Measurements from ENCODE around the gene TNIK.
"Not testable (repeated sequence)": the region's sequence is repeated elsewhere in the genome, so short reads cannot be mapped to it uniquely, and the experiment has no call there.

TNIK gene

GRCh38 chr3:171415070-171415469, 45.1 kb downstream of the TNIK start:
- DNase-seq, result no peak

GRCh38 chr3:171412473-171412872, 47.7 kb downstream of the TNIK start:
- no peak for DNase-seq

GRCh38 chr3:171412054-171412453, 48.2 kb downstream of the TNIK start:
- no peak for DNase-seq

- DNase-seq, result no peak
These were observed 50.0 kb downstream of the TNIK start for GRCh38 chr3:171410186-171410585.

GRCh38 chr3:171407759-171408158, 52.4 kb downstream of the TNIK start:
- DNase-seq, result no peak

GRCh38 chr3:171404376-171404967, 55.7 kb downstream of the TNIK start:
- no peak for DNase-seq

DNA sequence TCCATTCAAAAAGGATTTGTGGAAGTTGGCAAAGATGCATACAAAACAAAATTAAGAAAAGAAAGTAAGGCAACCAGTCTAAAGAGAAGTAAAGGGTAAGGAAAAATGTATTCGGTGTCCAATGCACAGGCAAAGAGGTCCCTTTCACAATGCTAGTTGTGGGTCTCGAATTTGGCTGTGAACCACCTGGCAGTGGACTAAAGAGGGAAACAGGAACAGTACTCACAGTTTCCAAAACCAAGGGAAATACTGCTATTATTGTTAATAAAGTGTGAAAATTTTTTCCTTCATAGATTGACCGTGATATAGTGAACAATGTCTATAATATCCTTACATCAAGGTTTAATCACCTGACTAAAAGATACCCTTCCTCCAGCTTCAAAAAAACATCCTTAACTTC, 57.9 kb downstream of the TNIK start:
- DNase-seq, result no peak

GRCh38 chr3:171401432-171401831, 58.8 kb downstream of the TNIK start:
- no peak for DNase-seq

GRCh38 chr3:171399842-171400241, 60.4 kb downstream of the TNIK start:
- DNase-seq, result no peak

DNA sequence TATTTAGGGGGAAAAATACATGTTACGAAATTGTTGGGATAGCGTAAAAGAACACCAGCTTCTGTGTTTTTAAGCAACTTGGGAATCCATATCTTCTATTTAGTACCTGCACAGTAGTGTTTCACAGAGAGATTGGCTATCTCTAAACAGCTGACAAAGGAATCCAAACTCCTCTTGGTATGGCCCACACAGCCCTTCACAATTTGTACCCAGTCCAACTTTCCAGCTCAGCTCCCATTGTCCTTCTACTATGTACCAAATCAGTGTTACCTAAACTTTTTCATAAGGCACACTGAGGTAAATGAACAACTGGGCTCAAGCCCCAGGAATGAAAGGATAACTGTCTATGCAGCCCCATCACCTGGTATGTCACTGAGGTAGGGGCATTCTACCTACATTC, 61.9 kb downstream of the TNIK start:
- DNase-seq, result no peak

DNA sequence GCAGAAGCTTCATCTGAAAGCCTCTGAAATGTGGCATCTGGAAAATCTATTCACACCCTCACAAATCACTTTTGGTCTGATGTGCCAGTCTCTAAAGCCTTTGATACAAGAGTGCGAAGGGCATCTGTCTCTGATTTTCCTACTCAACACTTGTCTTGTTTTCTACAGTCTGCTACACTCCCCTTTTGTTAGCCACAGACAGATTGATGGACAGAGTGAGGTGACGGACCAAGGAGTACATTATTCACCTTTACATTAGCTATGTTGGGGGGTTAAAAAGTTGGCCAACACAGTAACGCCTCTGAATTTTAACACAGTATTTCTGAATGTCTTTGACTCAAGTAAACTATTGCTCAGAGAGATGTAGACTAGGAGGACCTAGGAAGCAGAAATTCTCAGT, 63.1 kb downstream of the TNIK start:
- DNase-seq, result no peak

GRCh38 chr3:171396048-171396447, 64.2 kb downstream of the TNIK start:
- no peak for DNase-seq

DNA sequence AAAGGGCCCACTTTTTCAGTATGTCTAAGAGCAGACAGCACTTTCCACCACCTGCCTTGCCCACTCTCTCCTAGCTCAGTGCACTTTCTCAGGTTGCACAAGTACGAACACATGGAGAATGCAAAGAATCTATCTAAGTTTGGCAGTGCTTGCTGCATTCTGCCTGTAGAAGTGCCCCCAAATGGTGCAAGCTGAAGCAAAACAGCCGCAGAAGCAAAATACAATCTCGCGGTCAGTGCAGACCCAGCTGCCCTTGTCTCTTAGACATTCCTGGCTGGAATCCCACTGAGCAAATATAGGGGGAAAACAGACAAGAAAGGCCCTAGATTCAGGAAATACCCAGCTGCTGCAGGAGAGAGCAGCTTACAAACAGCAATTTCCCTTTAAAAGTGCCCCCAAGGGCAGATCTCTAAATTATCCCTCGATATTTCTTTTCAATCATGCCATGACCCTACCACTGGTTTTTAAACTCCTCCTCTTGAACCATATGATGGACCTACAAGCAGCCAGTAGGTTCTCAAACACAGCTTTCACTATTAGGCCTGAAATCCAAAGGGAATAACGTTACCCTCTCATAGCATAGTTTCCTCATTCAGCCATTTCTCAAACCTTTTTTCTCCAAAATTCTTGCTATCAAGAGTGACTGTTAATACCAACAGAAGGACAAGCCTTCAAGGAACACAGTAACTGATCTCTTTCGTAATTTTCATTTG, 67.0 kb downstream of the TNIK start:
- peak; percentile 73 for DNase-seq

- no peak for DNase-seq
These were observed 68.8 kb downstream of the TNIK start for GRCh38 chr3:171391432-171391831.

DNA sequence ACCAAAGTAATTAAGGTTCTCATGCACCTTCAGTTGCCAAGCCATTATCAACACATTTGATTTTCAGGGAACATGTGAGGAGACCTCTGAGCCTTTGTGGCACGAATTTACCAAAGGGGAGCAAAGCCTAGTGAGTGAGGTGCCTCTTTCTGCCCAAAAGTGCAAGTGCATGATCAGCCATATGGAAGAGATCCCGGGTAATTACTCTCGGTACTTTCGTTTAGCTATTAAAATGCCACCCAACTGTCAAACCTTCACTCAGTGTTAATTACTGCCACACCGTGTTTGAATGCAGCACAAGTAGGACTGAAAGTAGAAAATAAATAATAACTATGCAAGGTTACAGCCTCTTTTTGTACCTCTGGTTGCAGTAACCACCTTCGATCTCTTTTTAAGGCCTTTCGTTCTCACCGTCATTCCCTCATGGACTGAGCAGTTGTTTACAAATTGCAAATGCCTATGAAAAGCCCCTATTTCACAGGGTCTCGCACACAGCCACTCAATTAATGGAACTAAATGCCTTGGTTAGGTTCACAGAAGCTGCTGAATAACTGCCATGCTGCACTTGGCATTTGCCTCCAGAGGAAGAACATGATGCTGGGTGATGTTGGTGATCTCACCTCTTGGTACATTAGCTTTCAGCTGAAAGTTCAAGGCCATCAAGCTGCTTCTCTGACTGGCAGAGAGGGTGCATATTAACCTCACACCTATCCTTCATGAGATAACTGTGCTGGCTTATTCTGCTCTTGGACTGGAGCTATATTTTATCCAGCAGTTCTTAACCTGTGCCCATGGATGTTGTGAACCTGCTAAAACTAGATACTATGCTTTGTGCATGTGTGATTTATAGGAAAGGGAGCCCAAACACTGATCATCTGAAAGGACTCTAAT, 69.9 kb downstream of the TNIK start:
- no peak for DNase-seq

DNA sequence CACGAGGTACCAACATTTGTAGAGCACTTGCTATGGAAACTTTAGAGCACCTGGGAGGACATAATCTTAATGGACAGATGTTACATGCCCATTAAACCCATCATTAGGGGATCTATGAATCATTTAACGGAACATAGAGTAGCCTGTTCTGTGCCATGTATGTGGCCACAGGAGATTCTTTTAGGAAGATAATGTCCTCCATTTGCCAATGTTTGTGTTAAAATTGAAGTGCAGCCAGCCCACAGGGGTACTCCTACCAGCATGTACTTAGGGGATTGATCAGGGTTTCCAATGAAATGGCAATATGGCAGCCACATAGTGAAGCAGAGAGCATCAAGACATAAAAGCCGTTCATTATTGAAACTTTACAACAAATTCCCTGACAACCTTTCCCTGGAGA, 70.7 kb downstream of the TNIK start:
- no peak for DNase-seq

DNA sequence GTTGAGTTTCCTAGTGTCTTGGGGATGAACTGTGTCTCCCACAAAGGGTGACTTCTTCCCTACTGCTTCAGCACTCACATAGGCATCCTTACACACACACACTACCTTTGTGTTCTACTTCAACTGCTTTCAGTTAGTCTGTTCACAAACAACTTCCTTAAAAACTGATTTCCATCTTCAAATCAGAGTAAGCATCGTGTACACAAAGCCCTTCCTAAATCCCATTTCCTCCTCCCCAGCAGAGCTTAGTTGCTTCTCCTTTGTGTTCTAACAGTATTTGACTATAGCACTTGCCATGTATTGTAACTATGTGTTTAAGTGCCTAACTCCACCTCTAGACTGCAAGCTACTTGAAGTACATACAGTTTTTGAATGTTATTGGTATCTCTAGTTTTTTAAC, 71.7 kb downstream of the TNIK start:
- DNase-seq, result no peak

GRCh38 chr3:171387062-171387461, 73.1 kb downstream of the TNIK start:
- DNase-seq, result no peak

DNA sequence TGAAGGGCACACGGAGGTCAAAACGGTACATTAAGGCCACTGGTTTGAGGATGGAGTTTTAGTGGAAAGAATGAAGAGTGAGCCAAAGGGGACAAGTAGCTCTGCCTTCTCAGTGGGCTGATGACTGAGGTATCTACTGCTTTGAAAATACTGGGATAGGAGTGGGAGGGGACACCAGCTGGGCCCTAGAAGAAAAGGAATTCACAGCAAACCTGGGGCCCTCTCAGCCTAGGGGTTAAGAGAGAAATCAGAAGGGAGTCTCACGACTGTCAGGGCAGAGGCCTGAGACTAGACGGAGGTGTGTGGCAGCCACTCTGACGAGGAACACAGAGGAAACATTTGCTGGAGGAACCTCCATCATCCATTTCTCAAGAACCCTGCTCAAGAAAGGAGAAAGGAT, 75.1 kb downstream of the TNIK start:
- DNase-seq, result no peak

DNA sequence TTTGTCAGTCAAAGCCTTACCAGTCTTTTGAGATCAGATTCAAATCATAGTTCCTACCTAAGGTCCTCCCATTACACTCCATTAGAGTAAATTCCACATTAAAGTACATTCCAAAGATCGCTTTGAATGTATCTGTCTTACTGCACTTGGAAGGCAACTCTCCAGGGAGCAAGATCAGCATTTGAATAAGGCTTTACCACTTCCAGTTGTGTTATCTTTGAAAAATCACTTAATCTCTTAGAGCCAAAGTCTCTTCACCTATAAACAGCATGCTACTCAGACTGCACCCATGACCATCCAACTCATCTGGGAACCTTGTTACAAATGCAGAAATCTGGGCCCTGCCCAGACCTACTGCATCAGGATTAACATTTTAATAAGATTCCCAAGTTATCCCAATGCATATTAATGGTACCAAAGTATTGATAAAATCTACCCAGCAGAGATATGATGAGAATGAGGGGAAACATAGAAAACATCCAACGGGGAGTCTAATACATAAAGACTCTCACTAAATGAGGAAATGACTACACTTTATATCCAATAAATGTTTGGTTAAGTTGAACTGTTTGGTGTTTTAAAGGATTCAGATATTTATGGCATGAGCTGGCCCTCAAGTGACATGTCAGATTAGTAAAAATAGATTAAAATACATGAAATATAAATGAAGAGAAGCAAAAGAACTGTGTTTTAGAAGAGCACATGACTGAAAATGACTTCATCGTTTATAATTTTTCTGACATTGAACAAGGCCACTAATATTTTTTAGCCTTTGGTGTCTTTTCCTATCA, 75.9 kb downstream of the TNIK start:
- DNase-seq, result no peak

GRCh38 chr3:171383206-171384018, 76.8 kb downstream of the TNIK start:
- no peak for DNase-seq

GRCh38 chr3:171382347-171382746, 77.9 kb downstream of the TNIK start:
- not testable (repeated sequence) for DNase-seq
